HepG2 (cell line): ENCODE data around the gene ABCG8. TPM values are rescaled to one million over a fixed set of nuclear protein-coding genes. Genes with fewer than 3 reads are reported as not detected.

Experiments
- DRAP1 ChIP-seq: IDR thresholded peaks from 2 replicates; pipeline ENCODE4 v1.6.1; 2016; ENCODE audit warnings: missing genetic modification reagents, missing compliant biosample characterization
- GATAD1 ChIP-seq: IDR thresholded peaks from 2 replicates; pipeline ENCODE4 v1.6.1; 2016; ENCODE audit warnings: missing genetic modification reagents, missing compliant biosample characterization
- MAX ChIP-seq: IDR thresholded peaks from 2 replicates; pipeline ENCODE4 v1.6.1; 2012; ENCODE audit warnings: inconsistent platforms
- MTF1 ChIP-seq: sonication (generic); formaldehyde crosslinking; IDR thresholded peaks from 2 replicates; pipeline ENCODE4 v1.5.0; 2020; ENCODE audit warnings: missing genetic modification reagents
- PHF21A ChIP-seq: sonication (generic); formaldehyde crosslinking; IDR thresholded peaks from 2 replicates; pipeline ENCODE4 v1.5.0; 2020; ENCODE audit warnings: mild to moderate bottlenecking, missing genetic modification reagents
- PITX1 ChIP-seq: sonication (generic); formaldehyde crosslinking; IDR thresholded peaks from 2 replicates; pipeline ENCODE4 v1.5.1; 2020; ENCODE audit warnings: mild to moderate bottlenecking, missing genetic modification reagents
- POGK ChIP-seq: sonication (generic); formaldehyde crosslinking; conservative IDR thresholded peaks from 2 replicates; pipeline ENCODE4 v1.8.0; 2022; ENCODE audit warnings: mild to moderate bottlenecking, moderate library complexity, missing genetic modification reagents
- PTBP1 ChIP-seq: fragments of 200-400 bp; formaldehyde crosslinking; IDR thresholded peaks from 2 replicates; pipeline ENCODE4 v1.6.1; 2018; ENCODE audit warnings: low read length, low read depth; ENCODE audit not compliant: poor library complexity, severe bottlenecking
- REXO4 ChIP-seq: sonication (generic); formaldehyde crosslinking; IDR thresholded peaks from 2 replicates; pipeline ENCODE4 v1.8.0; 2022; ENCODE audit warnings: missing genetic modification reagents, mild to moderate bottlenecking, borderline replicate concordance
- SP1 ChIP-seq, 2 experiments: fragments of 450-650 bp in 1 of 2; sonication (generic) in 1 of 2; formaldehyde crosslinking in 1 of 2; IDR thresholded peaks; 2 replicates each; pipeline versions ENCODE4 v1.4.0 to v1.6.1; 2016 to 2020; ENCODE audit warnings: missing genetic modification reagents in 1 of 2
- TBX2 ChIP-seq: sonication (generic); formaldehyde crosslinking; IDR thresholded peaks from 2 replicates; pipeline ENCODE4 v1.5.0; 2020; ENCODE audit warnings: missing genetic modification reagents, mild to moderate bottlenecking, borderline replicate concordance
- U2AF1 ChIP-seq: fragments of 200-400 bp; formaldehyde crosslinking; optimal IDR thresholded peaks from 2 replicates; pipeline ENCODE3; 2017; ENCODE audit warnings: mild to moderate bottlenecking, low read depth, low read length
- ZBTB3 ChIP-seq: sonication (generic); formaldehyde crosslinking; IDR thresholded peaks from 2 replicates; pipeline ENCODE4 v1.4.0; 2020; ENCODE audit warnings: low read depth, mild to moderate bottlenecking, moderate library complexity, missing genetic modification reagents, borderline replicate concordance
- ZNF431 ChIP-seq: sonication (generic); formaldehyde crosslinking; IDR thresholded peaks from 2 replicates; pipeline ENCODE4 v1.9.0; 2022; ENCODE audit warnings: missing genetic modification reagents, low read depth, mild to moderate bottlenecking, borderline replicate concordance
- ZNF609 ChIP-seq: sonication (generic); formaldehyde crosslinking; IDR thresholded peaks from 2 replicates; pipeline ENCODE4 v1.4.0; 2020; ENCODE audit warnings: mild to moderate bottlenecking, missing genetic modification reagents, borderline replicate concordance
- polyA plus RNA-seq, 8 experiments: library from polyadenylated mRNA; depleted of rRNA in 3 of 8; stranded (reverse) in 7 of 8; unstranded in 1 of 8; fragments of >200 nt; fragmentation: Illumina TruSeq in 4 of 8; extraction: Trizol in 4 of 8; gene quantifications; 2 replicates each; pipeline versions ENCODE4 v1.2.1 to v1.2.3, GENCODE V29; 2011 to 2016; ENCODE audit warnings: low read depth in 4 of 8, missing spikeins in 1 of 8, mixed read lengths in 1 of 8; ENCODE audit not compliant: insufficient read depth in 1 of 8
- total RNA-seq, 5 experiments: library from RNA; depleted of rRNA; stranded (reverse); fragments of >200 nt; fragmentation: Illumina TruSeq; extraction: Trizol; gene quantifications; 2 replicates each; pipeline ENCODE4 v1.2.3, GENCODE V29; 2016; ENCODE audit warnings: low read depth in 1 of 5
- TF ChIP-seq, protein P1 (sequence below): sonication (generic); formaldehyde crosslinking; IDR thresholded peaks from 2 replicates; pipeline ENCODE4 v1.4.0; 2020; ENCODE audit warnings: mild to moderate bottlenecking, missing genetic modification reagents, borderline replicate concordance

ABCG8 gene
- total and polyA plus RNA-seq, 2 of the 13 experiments (the other 11 are each of a cell fraction or from before 2014, with no cell fraction given) = 8.1 to 8.8 TPM

GRCh38 chr2:43838560-43839267 lies at the start of gene ABCG8, which contains the start of gene ABCG5 (continued):
- TF ChIP-seq MTF1 (peak; percentile 27; the same call in 1 of the 2 replicates), GATAD1 (peak; percentile 89), TBX2 (CRISPR knock-in tag) (peak; percentile 52; the same call in 1 of the 2 replicates), MAX (peak; percentile 64), DRAP1 (CRISPR knock-in tag) (peak; percentile 65), PHF21A (CRISPR knock-in tag) (peak; percentile 85), POGK (CRISPR knock-in tag) (peak; percentile 76; the same call in 1 of the 2 replicates), ZNF431 (CRISPR knock-in tag) (0 out of 2 replicates have a peak, but pooled peaks have one; percentile 38), U2AF1 (no peak), ZNF609 (CRISPR knock-in tag) (0 out of 2 replicates have a peak, but pooled peaks have one; percentile 22), ZBTB3 (CRISPR knock-in tag) (no peak), PTBP1 (peak; percentile 16), REXO4 (CRISPR knock-in tag) (0 out of 2 replicates have a peak, but pooled peaks have one; percentile 11), PITX1 (peak; percentile 39; the same call in 1 of the 2 replicates), SP1 (IDR thresholded peaks at IDR 0.05) (no peak), SP1 (CRISPR knock-in tag; IDR thresholded peaks at IDR 0.05) (peak; percentile 82)
- TF ChIP-seq, protein P1, sequence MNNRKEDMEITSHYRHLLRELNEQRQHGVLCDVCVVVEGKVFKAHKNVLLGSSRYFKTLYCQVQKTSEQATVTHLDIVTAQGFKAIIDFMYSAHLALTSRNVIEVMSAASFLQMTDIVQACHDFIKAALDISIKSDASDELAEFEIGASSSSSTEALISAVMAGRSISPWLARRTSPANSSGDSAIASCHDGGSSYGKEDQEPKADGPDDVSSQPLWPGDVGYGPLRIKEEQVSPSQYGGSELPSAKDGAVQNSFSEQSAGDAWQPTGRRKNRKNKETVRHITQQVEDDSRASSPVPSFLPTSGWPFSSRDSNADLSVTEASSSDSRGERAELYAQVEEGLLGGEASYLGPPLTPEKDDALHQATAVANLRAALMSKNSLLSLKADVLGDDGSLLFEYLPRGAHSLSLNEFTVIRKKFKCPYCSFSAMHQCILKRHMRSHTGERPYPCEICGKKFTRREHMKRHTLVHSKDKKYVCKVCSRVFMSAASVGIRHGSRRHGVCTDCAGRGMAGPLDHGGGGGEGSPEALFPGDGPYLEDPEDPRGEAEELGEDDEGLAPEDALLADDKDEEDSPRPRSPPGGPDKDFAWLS (CRISPR knock-in tag) = no peak
